GM12874 (cell line): ENCODE data around the gene GPC5.

Source experiments
- TF ChIP-seq, protein P1 (sequence below): IDR thresholded peaks from 2 replicates; pipeline ENCODE4 v1.5.1; 2011; ENCODE audit warnings: low read depth, mild to moderate bottlenecking, control low read depth, low read length, moderate library complexity; ENCODE audit not compliant: insufficient read depth

The GPC5 gene

DNA sequence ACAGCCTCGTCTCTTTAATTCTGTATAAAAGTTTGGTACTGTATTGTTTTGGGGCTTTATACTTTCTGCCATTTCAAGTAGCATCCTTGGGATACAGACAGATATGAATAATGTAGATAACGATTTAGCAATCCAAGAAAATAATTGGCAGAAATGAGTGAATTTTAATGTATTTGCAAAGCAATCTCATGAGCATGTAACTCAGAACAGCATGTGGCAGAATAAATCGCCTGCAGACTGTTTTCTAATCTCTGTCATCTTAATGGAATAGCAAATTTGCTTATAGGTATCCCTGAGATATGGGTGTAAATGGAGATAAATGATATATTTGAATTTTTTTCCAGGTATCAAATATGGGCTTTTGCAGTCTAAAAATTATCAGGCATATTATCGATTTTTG is 166.0 kb downstream of the GPC5 start:
- TF ChIP-seq, protein P1, sequence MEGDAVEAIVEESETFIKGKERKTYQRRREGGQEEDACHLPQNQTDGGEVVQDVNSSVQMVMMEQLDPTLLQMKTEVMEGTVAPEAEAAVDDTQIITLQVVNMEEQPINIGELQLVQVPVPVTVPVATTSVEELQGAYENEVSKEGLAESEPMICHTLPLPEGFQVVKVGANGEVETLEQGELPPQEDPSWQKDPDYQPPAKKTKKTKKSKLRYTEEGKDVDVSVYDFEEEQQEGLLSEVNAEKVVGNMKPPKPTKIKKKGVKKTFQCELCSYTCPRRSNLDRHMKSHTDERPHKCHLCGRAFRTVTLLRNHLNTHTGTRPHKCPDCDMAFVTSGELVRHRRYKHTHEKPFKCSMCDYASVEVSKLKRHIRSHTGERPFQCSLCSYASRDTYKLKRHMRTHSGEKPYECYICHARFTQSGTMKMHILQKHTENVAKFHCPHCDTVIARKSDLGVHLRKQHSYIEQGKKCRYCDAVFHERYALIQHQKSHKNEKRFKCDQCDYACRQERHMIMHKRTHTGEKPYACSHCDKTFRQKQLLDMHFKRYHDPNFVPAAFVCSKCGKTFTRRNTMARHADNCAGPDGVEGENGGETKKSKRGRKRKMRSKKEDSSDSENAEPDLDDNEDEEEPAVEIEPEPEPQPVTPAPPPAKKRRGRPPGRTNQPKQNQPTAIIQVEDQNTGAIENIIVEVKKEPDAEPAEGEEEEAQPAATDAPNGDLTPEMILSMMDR, result no peak

DNA sequence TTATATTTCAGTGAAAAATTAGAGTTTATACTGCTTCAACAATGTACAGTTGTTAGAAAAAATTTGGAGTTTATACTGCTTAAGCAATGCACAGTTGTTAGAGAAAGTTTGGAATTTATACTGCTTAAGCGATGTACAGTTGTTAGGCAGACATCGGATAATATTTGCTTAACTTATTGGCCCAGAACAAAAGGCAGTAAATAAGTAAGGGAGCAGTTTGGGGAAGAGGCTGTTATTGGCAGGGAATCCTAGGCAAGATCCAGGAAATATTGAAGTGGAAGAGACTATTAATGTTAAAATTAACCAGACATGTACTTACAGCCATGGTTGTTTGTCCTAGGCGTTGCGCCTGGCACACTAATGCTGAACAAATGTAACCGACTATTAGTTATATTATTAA is 166.9 kb downstream of the GPC5 start:
- TF ChIP-seq, protein P1, result no peak

DNA sequence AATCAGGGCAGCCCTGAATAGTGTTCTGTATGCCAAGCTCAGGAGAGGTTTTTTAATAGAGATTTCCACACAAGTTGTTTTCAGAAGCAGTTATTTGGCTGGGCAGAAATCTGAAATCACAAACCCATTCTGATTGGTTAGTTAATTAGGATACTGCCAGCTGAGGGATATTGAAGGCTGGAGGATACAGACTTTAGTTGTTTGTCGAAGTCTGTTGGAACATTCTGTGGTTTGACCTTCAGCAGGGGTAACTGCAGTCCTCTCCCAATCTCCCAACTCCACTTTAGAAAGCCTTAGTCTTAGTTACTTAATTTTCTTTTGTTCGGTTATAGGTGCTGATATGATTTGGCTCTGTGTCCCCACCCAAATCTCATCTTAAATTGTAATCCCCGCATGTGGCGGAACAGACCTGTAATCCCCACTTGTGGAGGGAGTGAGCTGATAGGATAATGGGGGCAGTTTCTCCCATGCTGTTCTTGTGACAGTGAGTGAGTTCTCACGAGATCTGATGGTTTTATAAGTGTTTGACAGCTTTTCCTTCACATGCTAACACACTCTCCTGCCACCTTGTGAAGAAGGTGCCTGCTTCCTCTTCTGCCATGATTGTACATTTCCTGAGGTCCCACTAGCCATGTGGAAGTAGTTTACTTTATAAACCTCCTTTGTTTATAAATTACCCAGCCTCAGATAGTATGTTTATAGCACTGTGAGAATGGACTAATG is 169.2 kb downstream of the GPC5 start:
- TF ChIP-seq, protein P1, result no peak

DNA sequence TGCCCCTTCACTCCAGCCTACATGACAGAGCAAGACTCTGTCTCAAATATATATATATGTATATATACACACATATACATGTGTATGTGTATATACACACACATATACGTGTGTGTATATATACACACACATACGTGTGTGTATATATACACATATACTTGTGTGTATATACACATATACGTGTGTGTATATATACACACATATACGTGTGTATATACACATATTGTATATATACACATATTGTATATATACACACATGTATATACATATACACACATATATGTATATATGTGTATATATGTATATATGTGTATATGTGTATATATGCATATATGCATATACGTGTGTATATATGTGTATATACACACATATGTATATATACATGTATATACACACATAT is 173.3 kb downstream of the GPC5 start:
- TF ChIP-seq, protein P1, result no peak

DNA sequence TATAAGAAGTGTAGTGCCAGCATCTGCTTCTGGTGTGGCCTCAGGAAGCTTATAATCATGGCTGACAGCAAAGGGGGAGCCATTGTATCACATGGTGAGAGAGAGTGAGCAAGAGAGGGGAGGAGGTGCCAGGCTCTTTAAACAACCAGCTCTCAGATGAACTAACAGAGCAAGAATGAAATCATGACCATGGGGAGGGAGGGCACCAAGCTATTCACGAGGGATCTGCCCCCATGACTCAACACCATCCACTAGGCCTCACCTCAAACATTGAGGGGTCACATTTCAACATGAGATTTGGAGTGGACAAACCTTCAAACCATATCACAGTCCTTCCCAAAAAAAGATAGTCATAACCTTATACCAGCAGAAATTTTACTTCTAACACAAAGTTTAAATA is 174.0 kb downstream of the GPC5 start:
- TF ChIP-seq, protein P1, result no peak

DNA sequence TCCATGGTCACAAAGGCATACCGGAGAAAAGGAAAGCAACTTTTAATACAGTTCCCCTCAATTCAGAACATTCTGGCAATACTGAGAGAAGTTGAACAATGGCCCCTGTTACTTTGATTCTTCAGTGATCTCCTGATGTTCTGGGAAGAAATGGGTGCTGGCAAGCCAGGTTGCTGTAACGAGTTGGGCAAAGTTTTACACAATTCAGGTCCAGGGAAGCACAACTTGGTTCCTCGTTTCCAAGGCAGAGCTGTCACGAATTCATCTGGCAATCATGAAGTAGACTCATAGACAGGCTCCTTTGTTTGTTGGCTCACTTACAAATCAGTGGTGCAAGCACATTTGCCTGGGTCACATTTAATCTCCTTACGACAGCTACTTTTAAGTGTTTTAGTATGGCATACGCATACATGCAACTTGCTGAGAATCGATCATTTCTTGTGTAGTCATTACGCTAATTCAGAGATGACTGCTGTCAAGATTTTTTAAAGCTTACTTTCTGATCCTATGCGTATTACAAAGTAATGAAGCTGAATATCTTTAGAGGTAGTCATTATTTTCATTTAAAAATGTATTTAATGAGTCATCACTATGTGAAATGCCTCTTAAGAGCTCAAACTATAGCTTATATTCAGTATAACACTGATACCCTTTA is 174.7 kb downstream of the GPC5 start:
- TF ChIP-seq, protein P1, result no peak

DNA sequence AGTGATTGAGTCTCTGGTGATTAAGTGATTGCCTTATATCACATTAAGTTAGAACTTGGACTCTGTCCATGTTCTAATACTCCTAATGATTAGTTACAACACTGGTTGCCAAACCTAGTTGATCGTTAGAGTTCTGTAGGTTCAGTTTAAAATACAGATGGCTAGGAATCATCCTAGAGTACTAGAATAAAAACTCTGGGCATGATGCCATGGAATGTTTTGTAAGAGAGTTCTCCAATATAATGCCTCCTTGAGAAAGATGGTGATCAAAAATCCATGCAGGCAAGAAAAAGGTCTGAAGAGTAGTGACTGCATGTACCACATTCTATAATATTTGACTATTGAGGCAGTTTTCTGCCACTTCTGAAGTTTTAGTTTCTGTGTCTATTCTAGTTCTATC is 176.3 kb downstream of the GPC5 start:
- TF ChIP-seq, protein P1, result no peak
